Bronchial epithelial cell (primary cell): ENCODE data around the gene PLEKHG4. TPM values are rescaled to one million over a fixed set of nuclear protein-coding genes. Genes with fewer than 3 reads are reported as not detected.

ENCODE experiments used
- DNase-seq: peaks from one replicate; pipeline ENCODE4 v3.0.0-alpha.2; 2010; ENCODE audit warnings: low read depth
- FAIRE-seq: peaks from 2 replicates; lab custom pipeline; 2011; peaks lifted over from hg19 to GRCh38; lab: Jason Lieb, UNC
- H3K27me3 ChIP-seq: 2 replicates; pipeline ENCODE4 v1.5.1; 2011; ENCODE audit warnings: low read length; ENCODE audit not compliant: control insufficient read depth, insufficient read depth
- H3K36me3 ChIP-seq: 2 replicates; pipeline ENCODE4 v1.5.1; 2011; ENCODE audit warnings: low read length; ENCODE audit not compliant: control insufficient read depth, insufficient read depth
- H3K4me3 ChIP-seq: 2 replicates; pipeline ENCODE4 v1.5.1; 2011; ENCODE audit warnings: mild to moderate bottlenecking, low read depth, low read length, control low read depth
- CTCF ChIP-seq: IDR thresholded peaks from 2 replicates; pipeline ENCODE4 v1.5.1; 2011; ENCODE audit warnings: mild to moderate bottlenecking, moderate library complexity, low read length, control low read depth, inconsistent platforms; ENCODE audit not compliant: insufficient read depth, severe bottlenecking
- total RNA-seq: library from RNA; depleted of rRNA; stranded (reverse); fragments of >200 nt; gene quantifications from 2 replicates; pipeline ENCODE4 v1.2.1, GENCODE V29; 2014

Gene PLEKHG4
- total RNA-seq, 1 donor from 2014 or later: 11.6 TPM

- no peaks in the 10 kb centered on the region for H3K36me3 ChIP-seq
- FAIRE-seq: peak; percentile 13
- no peak for TF ChIP-seq CTCF
- no peak for DNase-seq
- H3K27me3 ChIP-seq: no peaks in the 10 kb centered on the region
- H3K4me3 ChIP-seq: no peak overlapping the region
Observed at GRCh38 chr16:67281536-67282446, 2.5 kb downstream of the PLEKHG4 start.

GRCh38 chr16:67282447-67282805, 3.1 kb downstream of the PLEKHG4 start:
- no peaks in the 10 kb centered on the region for H3K36me3 ChIP-seq
- H3K4me3 ChIP-seq: no peak overlapping the region
- H3K27me3 ChIP-seq: no peaks in the 10 kb centered on the region
- TF ChIP-seq CTCF: no peak
- DNase-seq: no peak
- no peak for FAIRE-seq

DNA sequence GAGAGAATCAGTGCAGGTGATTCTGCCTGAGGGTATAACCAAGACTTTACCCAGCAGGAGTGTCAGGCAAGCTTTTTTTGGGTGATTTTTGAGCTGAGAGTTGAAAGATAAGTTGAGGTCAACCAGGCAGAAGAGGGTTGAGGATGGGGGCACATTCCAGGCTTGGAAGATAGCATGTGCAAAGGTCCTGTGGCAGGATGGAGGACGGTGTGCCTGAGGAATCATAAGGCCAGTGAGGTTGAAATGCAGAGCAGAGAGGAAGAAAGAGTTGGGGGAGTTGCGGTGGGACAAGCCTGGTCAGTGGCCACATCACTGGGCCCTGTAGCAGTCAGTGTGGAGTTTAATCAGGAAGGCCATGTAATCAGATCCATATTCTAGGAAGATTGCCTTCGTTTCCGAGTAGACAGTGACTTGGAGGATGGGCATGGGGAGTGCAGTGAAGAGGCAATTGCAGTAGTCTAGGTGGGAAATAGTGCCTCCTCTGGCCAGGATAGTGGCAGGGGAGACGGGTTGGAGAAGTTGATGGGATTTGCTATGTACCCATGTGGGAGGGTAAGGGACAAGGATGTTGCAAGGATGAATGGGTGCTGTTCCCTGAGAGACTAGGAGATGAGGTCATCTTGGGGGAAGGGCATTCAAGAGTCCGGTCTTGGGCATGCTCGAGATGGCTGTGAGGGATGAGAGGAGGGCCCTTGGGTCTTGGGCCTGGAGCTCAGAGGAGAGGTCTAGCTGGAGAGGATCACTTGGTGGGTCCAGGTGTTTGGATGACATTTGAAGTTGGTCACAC, 3.9 kb downstream of the PLEKHG4 start:
- H3K36me3 ChIP-seq: no peaks in the 10 kb centered on the region
- FAIRE-seq: peak; percentile 85
- H3K27me3 ChIP-seq: no peaks in the 10 kb centered on the region
- H3K4me3 ChIP-seq: no peak overlapping the region
- peak; percentile 57 for DNase-seq
- no peak for TF ChIP-seq CTCF

DNA sequence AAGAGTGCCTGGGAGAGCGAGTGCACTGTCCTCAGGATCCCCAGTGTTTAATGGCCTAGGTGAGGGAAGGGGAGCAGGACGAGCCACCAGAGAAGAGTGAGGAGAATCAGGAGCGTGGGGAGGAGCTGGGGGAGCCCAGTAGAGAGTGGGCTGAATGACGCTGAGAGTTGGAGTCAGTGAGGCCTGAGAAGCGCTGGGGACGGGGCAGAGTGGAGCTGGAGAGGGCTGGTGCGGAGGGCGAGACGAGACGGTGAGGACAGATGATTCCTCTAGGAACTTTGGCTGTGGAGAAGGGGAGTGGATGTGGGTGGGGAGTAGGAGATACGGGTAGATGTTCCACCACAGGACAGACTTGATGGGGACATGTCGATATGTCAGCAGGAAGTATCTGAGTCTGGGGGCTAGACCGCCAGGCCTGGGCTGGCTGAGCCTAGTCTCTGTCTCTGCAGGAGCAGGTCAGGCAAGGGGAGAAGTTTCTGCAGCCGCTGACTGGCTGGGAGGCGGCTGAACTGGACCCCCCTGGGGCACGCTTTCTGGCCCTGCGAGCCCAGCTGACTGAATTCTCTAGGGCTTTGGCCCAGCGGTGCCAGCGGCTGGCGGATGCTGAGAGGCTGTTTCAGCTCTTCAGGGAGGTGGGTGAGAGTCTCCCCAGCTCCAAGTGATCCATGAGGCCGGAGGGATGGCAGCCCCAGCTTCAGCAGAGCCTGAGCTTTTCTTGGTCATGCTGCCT, 4.7 kb downstream of the PLEKHG4 start:
- TF ChIP-seq CTCF: no peak
- Histone ChIP-seq H3K27me3 (no peaks in the 10 kb centered on the region), H3K36me3 (no peaks in the 10 kb centered on the region), H3K4me3 (no peak overlapping the region)
- peak; percentile 18 for FAIRE-seq
- DNase-seq: no peak

DNA sequence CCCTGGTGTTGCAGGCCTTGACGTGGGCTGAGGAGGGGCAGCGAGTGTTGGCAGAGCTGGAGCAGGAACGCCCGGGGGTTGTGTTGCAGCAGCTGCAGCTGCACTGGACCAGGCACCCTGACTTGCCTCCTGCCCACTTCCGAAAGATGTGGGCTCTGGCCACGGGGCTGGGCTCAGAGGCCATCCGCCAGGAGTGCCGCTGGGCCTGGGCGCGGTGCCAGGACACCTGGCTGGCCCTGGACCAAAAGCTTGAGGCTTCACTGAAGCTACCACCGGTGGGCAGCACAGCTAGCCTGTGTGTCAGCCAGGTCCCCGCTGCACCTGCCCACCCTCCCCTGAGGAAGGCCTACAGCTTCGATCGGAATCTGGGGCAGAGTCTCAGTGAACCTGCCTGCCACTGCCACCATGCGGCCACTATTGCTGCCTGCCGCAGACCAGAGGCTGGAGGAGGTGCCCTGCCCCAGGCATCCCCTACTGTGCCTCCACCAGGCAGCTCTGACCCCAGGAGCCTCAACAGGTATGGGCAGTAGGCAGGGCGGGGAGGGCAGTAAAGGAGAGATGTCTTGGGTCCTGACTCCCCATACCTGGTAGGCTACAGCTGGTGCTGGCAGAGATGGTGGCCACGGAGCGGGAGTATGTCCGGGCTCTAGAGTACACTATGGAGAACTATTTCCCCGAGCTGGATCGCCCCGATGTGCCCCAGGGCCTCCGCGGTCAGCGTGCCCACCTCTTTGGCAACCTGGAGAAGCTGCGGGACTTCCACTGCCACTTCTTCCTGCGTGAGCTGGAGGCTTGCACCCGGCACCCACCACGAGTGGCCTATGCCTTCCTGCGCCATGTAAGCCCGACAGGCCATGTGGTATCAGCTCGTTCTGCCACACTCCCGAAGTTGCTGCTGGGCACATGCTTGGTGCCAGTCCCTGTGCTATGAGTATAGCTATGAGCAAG, 5.6 kb downstream of the PLEKHG4 start:
- Histone ChIP-seq H3K27me3 (no peaks in the 10 kb centered on the region), H3K4me3 (no peak overlapping the region), H3K36me3 (no peaks in the 10 kb centered on the region)
- FAIRE-seq: no peak
- DNase-seq: peak; percentile 21
- peak; percentile 78 for TF ChIP-seq CTCF
